ENCODE results near the gene TRAPPC1.

TRAPPC1 gene

DNA sequence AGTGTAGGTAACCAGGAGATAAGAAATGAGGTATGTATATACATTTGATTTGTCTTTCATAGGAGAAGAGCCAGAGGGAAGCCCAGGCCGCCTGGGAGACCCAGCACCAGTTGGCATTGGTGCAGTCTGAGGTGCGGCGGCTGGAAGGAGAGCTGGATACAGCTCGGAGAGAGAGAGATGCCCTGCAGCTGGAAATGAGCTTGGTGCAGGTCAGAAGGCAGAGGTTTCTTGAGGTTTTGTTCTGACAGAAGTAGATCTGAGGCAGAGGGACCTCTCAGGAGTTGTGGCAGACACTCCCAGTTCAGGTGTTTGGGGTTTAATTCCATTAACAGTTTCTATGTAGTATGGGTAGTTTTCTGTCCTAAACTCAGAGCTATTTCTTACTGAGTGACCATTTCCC, 8.3 kb upstream of the TRAPPC1 start:
- DNase-seq = no peak

DNA sequence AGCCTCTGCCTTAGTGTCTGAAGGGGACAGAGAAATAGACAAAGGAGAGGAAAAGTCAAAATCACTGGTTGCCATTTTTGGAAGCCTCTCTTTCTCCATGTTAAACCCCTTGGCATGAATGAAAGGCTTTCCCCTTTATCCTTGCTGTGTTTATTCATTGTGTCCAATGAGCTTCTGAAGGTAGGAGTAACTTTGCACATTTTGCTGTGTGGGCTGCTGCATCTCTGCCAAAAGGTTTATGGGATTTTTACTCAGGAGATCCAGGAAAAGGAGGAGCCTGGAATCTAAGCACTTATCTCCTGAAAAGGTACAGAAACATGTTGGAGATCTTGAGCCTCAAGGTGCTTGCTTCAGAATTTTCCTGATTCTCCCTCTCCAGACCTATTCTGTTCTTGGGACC, 4.1 kb upstream of the TRAPPC1 start:
- DNase-seq = no peak

DNA sequence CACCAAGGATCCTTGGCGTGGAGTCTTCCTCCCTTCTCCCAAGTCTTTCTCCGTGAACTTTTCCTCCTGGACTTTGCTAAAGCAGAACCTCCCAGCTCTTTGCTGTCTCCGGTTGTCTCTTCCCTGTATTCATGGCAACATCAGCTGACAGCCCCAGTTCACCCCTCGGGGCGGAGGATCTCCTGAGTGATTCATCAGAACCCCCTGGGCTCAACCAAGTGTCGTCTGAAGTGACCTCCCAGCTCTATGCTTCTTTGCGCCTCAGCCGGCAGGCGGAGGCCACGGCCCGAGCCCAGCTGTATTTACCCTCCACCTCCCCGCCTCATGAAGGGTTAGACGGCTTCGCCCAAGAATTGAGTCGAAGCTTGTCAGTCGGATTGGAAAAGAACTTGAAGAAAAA, 1.2 kb upstream of the TRAPPC1 start:
- DNase-seq = peak; percentile 75

DNA sequence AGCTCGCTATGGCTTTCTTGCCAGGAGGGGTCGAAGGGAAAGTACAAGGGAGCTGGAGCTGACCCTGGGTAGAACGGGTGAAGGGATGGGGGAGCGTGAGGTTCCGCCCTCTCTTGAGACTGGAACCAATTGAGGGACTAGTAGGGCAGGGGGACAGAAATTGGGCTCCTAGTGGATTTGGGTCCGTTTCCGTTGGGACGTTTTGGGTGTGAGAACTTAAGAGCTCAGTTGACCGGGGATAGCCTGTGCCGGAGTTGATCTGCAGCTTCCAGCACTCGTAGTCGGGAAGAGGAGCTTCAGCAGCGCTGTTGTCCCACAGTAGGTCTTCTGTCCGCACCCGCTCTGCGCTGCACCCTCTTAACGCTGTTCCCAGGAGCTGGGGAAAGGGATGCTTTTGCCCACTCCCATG, 741 bp upstream of the TRAPPC1 start:
- peak; percentile 23 for DNase-seq

DNA sequence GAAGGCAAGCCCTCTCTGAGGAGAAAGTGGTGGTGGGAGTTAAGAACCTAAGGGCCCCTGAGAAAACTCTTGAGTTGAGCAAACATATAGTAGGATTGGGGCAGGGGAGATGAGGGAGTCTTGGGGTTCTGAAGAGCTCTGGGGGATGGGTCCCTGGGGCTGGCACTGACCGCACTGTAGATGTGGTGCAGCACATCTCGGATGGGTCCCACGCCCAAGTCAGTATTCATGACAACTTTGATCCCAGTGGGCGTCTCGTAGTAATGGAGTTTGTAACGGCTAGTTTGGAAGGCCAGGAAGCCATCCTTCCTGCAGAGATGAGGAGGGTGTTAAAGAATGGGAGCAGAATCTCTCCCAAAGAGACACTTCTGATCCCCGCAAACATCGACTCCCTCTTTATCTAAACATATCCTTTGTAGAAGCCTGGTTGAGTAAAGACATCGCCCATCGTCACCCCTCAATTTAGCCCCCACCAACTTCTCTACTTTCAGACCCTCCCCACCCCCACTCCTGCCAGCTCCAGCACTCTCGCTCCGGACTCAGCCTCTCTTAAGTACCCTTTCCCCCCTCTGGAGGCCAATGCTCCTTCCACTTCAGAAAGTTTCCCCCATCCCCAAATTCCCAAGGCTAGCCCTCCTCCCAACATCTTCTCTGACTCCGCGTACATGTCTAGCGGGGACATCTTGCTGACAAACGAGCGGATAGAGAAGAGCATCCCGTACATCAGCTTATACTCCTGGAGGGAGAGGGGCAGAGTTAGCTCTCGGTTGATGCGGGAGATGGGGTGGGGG, 710 bp downstream of the TRAPPC1 start:
- no peak for DNase-seq

DNA sequence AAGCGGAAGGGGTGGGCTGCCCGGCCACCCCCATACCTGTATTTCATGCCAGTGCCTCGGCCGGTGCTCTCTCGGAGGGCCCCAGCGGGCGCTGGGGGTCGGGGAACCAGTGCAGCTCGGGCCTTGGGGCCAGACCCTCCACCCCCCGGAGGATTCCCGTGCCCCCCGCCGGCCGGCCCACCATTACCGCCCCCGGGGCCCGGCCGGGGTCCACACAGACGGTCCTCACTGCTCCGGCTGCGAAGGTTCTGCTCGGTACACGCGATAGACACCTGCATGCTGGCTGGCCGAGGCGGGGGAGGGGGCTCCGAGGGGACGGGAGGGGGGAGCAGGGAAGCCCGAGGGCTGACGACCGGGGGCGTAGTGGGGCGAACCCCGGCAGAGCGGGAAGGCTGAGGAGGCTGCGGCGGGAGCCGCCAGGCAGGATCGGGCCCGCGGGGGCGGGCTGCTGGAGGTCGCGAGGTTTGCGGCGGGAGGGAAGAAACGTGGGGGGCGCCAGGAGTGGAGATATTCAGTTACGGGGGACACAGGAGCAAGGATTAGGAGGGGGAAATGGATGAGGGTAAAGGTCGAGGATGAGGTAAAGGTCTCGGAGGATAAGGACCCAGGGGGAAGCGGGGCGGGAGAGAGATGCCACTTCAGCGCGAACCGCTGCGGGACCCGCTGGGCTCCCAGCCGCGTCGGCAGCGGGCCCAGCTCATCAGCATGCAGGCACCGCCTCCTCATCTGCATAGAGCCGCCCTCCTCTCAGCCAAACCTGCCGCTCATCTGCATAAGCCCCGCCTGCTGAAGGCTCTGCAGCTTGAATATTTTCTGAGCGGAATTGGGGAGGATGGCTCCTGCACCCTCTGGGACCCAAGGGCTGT, 2.4 kb downstream of the TRAPPC1 start, which contains the start of gene KCNAB3:
Gene KCNAB3 (minus strand): TSS at position 699 of the 866 bp plus-strand sequence. CDS start 421 bp downstream, at position 278.
- peak; percentile 59 for DNase-seq

DNA sequence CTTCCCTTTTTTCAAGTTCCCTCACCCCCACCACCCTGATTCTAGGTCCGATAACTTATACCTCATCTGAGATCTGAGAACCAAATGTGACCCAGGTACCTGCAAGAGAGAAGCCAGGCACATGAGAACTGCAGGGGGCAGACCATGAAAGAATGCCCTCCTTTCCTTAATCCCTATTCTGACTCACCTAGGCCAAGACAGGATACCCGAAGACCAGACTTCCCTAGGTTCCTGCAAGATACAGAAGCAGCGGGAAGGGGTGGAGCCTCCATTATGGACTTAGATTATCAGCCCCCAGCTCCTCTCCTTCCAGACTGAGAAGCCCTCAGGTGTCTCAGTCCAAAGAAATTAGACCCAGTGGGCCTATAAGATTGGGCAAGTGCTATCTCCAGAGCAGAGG, 4.2 kb downstream of the TRAPPC1 start:
- DNase-seq = no peak

DNA sequence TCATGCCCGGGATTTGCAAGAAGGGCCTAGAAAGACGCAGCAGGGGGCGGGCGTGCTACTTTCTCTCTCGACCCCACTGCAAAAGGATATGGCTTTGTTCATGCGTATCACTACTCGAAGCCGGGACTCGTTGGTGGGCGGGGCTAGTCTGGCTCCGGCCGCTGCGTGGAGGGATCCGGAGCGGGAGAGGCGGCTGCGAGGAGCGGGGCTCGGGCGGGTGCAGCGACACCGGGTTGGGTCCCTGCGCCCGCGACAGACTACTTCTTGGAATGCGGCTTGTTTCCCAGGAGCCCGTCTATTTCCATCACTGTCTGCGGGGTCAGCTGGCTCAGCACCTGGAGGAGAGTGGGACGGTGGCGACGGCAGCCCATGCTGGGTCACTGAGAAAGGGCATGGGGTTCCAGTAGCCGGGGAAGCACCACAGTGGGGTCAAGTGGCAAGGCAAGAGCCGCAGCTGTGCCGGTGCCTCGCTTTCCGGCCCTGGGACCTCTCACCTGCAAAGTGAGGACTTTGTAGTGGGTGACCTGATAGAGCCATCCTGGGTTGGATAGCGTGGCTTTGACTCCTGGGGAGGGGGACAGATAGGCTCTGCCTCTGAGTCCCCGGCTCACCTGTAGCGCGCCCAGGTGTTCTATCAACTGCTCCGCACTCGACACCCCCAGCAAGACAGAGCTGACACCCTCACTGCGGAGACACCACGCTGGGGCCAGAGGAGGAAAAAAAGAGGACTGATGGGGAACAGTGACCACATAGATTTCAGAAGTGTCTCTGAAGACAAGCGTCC, 8.7 kb downstream of the TRAPPC1 start:
- DNase-seq = peak; percentile 87

DNA sequence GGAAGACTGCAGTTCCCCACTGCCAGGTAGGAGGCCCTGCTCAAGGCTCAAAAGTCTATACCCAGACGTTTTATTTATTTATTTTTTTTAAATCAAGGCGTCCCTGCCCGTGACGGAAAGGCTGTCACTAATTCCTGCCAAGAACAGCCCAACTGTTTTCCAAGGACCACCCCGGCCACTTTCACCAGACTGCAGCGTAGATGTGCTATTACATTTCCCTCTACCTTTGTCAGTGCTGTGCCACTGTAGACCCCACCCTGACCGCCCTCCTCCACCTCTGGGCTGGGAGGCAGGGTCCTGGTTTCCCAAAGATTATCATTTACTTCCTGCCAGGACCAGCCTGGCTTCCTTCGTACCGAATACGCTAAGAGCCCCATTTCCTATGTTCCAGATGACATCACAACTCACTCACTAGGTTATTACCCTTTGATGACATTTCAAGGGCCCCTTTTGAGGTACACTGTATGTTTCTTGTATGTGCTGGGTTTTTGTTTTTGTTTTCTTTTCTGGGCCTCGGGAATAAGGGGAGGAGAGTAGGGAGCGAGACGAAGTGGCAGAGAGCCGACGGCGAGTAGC, 9.4 kb downstream of the TRAPPC1 start:
- DNase-seq = no peak

DNA sequence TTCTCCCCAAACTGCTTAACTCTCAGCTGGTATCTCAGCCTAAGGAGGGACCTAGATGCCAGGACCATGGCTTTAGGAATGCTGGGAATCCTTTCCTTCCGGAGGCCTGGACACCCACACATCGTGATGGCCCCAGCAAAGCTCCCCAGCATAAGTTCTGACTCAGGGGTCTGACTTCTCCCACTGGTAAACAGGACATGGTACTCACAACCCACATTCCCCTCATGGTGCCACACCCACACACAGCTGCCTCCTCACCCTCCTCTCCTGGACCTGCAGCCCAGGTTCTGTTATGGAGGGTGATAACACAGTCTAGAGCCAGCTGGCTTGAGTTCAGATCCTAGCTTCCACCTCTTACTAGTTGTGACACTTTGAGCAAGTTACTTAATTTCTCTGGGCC, 14.9 kb downstream of the TRAPPC1 start:
- no peak for DNase-seq

DNA sequence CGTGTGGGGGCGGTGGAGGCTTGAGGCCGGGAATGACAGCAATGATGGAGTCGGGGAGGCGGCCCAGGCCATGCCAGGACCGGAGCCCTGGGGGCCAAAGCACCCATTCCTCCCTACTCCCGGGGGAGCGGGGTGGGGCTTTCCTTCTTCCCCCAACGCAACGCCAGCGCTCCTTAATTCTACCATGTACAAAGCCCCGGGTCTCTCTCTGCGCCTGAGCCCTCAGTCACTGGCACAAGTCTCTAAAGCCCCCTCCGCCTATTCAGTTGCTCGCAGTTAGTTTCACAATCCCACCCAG, 15.4 kb downstream of the TRAPPC1 start:
- no peak for DNase-seq

DNA sequence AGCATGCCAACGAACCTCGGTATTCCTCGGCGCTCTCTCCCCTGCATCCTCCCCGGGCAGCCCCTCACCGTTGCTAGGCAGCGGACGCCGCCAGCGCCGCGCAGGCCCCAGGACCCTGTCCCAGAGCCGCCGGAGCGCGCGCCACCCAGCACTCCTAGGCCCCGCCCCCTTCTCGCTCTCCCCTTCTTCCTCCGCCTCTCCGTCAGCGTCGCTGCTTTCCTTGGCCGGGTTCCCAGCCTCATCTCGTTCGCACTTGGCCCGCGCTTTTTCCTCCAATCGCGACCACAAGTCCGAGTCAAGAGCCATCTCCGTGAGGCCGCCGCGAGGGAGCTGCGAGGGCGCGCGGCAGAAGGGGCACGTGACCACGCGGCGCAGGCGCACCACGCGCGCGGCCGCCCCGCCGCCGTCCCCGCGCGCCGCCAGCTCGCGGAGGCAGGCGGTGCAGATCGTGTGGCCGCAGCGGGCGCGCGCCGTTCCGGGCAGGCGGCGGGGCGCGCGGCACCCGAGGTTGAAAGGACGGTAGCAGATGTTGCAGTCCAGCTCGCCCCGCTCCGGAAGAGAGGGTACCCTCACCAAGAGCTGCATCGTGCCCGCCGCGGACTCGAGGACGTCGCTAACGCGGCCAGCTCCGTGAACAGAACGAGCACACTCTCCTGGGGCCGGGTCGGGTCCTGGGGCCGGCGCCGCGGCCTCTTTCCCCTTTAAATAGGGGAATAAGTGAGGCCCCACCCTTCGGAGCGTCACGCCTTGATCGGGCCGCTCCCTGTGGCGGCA, 15.9 kb downstream of the TRAPPC1 start, which contains the start of gene RNF227:
Gene RNF227 (minus strand): TSS at position 679 of the 774 bp plus-strand sequence. CDS start 94 bp downstream, at position 585.
- DNase-seq = peak; percentile 89

DNA sequence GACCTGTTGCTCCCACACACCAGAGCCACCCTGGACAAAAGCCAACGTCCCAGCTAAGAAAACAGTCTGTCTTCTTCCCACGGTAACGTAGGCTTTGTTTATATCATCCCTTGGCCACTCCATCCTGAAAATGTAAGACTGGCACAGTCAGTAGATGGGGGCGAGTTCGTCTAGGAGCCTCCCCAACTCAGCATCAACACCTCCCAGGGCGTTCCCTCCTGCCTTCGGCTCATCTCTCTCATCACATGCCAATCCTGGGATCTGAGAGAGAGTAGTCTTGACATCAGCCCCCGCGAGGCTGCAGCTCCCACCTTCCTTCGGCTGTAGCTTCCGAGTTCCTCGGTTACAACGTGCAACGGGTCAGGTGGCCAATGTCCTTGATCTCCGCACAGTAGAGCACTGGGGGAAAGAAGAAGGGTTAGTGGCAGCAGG, 16.6 kb downstream of the TRAPPC1 start:
- DNase-seq = no peak

DNA sequence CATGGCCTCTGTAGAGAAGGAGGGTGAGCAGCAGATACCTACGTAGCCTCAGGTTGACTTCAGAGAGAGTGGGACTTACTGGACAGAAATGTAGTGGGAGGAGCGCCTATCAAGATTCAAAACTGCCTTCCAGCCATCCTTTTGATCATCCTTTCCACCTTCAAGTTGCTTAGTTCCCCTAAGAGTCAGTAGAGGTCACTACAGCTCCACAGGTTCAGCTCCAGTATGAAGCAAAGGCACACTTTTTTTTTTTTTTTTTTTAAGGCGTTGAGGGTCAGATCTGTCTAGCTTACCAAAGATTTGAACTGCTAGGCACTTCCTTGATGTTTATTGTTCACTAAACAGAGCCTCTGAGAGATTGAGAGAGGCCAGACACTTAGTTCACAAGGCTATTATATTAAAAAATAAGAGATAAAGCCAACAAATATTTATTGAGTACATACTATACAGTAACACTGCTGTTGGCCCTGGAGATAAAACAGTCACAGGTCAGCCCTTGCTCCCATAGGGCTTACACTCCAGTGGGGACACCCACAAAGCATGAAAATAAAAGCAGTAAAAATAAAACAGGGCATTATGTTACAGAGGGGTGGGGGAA, 18.7 kb downstream of the TRAPPC1 start:
- peak; percentile 64 for DNase-seq

DNA sequence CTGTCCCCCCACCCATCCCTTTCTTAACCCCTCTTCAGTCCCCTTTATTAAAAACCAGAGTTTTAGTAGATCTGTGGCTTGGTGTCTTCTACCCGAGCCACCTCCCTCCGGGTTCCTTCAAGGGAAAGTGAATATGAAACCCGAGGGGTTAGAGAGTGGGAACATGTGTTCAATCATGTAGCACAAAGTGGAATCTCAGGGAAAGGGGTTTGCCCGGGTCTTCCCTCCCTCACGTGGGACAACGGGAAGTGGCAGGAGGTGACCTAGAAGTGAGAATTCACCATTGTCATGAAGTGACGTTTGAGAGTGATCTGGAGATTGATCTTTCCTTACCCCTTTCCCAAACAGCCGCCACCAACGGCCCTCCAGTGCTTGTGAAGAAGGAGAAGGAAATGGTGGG, 20.6 kb downstream of the TRAPPC1 start:
- DNase-seq = no peak

DNA sequence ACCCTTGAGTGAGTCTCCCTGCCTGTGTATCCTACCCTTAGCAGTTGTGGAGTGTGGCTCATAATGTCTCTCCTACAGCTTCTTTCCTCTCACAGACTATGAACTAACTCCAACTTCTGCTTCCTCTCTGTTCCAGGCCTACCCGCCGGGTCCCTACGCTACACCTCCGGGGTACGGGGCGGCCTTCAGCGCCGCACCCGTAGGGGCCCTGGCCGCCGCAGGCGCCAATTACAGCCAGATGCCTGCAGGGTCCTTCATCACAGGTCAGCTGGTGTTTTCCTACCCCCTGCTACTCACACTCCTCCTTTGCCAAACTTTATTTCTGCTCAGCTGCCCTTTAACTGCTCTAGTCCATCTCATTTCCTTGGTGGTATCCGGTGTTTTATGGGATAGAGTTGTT, 21.0 kb downstream of the TRAPPC1 start:
- DNase-seq = no peak

DNA sequence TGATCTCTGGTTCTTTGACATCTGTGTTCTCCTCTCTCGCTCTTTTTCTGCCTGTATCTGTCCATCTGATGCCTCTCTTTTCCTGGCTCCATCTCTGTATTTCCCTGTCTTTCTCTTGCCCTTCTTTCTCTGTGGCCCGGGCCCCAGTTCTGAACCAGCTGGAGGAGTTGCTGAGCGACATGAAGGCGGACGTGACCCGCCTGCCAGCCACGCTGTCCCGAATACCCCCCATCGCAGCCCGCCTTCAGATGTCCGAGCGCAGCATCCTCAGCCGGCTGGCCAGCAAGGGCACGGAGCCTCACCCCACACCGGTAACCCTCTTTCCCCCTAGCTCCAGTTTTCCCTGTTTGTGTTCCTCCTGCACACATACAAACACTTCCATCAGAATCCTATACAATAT, 21.5 kb downstream of the TRAPPC1 start:
- no peak for DNase-seq

DNA sequence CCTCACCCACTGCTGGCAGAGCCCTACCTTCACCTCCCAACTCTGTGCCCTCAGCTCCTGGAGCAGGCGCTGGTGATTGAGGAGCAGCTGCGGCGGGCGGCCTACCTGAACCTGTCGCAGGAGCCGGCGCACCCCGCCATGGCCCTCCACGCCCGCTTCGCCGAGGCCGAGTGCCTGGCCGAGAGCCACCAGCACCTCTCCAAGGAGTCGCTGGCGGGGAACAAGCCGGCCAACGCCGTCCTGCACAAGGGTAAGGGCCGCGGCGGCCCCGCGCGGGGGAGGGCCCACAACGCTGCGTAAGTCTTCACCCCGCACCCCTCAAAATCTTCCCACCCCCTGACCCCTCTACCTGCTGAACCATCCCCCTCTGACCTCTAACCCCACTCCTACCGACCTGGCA, 22.7 kb downstream of the TRAPPC1 start:
- DNase-seq = no peak

DNA sequence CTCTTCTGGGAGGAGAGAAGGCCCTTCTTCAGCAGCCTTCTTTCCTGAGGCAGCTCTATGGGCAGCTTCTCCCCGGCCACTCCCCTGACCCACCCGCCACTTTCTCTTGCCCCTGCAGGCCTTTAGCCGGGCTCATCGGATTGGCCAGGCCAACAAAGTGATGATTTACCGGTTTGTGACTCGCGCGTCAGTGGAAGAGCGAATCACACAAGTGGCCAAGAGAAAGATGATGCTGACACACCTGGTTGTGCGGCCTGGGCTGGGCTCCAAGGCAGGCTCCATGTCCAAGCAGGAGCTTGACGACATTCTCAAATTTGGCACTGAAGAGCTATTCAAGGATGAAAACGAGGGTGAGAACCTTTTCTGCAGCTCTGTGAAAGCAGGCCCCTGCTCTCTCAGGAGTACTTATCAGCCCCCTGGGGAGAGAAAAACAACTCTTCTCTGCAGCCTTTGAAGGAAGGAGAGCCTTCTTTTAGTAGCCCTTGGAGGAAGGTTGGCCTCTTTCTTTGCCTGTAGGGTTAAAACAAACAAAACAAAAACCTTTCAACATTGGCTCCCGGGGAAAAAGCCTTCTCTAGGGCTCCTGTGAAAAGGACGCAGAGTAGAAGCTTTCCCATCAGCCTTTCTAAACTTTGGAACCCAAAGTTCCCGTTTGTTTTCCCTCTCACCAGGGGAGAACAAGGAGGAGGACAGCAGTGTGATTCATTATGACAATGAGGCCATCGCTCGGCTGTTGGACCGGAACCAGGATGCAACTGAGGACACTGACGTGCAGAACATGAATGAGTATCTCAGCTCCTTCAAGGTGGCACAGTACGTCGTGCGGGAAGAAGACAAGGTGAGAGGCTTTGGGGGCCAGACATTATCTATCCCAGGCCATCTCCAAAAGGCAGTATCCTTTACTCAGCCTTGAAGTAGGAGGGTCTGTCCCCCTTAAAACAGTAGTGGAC, 28.3 kb downstream of the TRAPPC1 start:
- DNase-seq = no peak

DNA sequence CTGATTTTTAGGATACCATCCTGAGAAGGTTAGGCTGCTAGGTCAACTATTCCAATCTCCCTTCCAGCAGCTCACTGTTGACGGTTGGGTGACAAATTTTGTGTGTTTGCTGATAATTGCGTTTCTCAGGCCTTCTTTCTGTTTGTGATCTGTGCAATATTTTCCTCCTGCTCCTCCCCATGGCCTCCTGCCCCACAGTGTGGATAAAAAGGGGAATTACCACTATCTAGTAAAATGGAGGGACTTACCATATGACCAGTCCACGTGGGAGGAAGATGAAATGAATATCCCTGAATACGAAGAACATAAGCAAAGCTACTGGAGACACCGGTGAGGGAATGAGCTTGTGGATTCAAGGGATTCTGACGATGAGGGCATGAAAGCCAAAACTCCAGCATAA, 34.0 kb downstream of the TRAPPC1 start:
- DNase-seq = peak; percentile 36

All from CD4-positive, alpha-beta T cell treated with Interleukin-15 for 1 hour (primary cell).